RWPE2 (cell line): Measurements from ENCODE around the gene SLC24A1.
A peak's percentile ranks its signal among the peaks of the same experiment; 100 is the strongest.

Experiments
- ATAC-seq: fragments of 200-7000 bp; cut with Tn5 transposase; 3 replicates; pipeline ENCODE4 v1.9.1; 2021; ENCODE audit warnings: low read depth
- DNase-seq: peaks from one replicate; pipeline ENCODE4 v3.0.0-alpha.2; 2020; ENCODE audit warnings: low spot score
- H3K27ac ChIP-seq: fragments of 450-650 bp; 2 replicates; pipeline ENCODE4 v1.5.1; 2017; ENCODE audit warnings: mild to moderate bottlenecking; ENCODE audit not compliant: poor library complexity, severe bottlenecking
- H3K27me3 ChIP-seq: fragments of 250-450 bp; sonication (Bioruptor Pico); 2 replicates; pipeline ENCODE4 v1.5.1; 2021; ENCODE audit warnings: mild to moderate bottlenecking, moderate library complexity; ENCODE audit not compliant: insufficient read depth, poor library complexity, severe bottlenecking
- H3K36me3 ChIP-seq: fragments of 250-450 bp; sonication (Bioruptor Pico); 2 replicates; pipeline ENCODE4 v1.5.1; 2020; ENCODE audit warnings: low read depth, mild to moderate bottlenecking, moderate library complexity
- H3K4me1 ChIP-seq: fragments of 250-450 bp; sonication (Bioruptor Pico); 2 replicates; pipeline ENCODE4 v1.5.1; 2021; ENCODE audit warnings: mild to moderate bottlenecking, moderate library complexity; ENCODE audit not compliant: insufficient read depth, poor library complexity, severe bottlenecking
- H3K4me3 ChIP-seq: fragments of 250-450 bp; sonication (Bioruptor Pico); 2 replicates; pipeline ENCODE4 v1.5.1; 2021; ENCODE audit warnings: mild to moderate bottlenecking, moderate library complexity; ENCODE audit not compliant: severe bottlenecking
- H3K9me3 ChIP-seq: fragments of 250-450 bp; sonication (Bioruptor Pico); 2 replicates; pipeline ENCODE4 v1.5.1; 2021; ENCODE audit warnings: mild to moderate bottlenecking, moderate library complexity; ENCODE audit not compliant: severe bottlenecking
- CTCF ChIP-seq: fragments of 450-650 bp; IDR thresholded peaks from one replicate; pipeline ENCODE4 v1.5.1; 2017; ENCODE audit warnings: mild to moderate bottlenecking, moderate library complexity; ENCODE audit not compliant: poor library complexity, severe bottlenecking

SLC24A1 gene

GRCh38 chr15:65639509-65639908 is 17.8 kb downstream of the SLC24A1 start:
- Histone ChIP-seq H3K36me3 (no peaks in the 10 kb centered on the region), H3K9me3 (no peaks in the 10 kb centered on the region), H3K27ac (no peak overlapping the region), H3K4me1 (peaks cover 15% of the 10 kb centered on the region), H3K27me3 (no peaks in the 10 kb centered on the region), H3K4me3 (no peak overlapping the region)
- no peak for TF ChIP-seq CTCF
- DNase-seq (no peak), ATAC-seq (no peak)

GRCh38 chr15:65641768-65642475 is 20.2 kb downstream of the SLC24A1 start:
- DNase-seq (no peak), ATAC-seq (no peak)
- Histone ChIP-seq H3K4me3 (no peak overlapping the region), H3K27me3 (no peaks in the 10 kb centered on the region), H3K36me3 (no peaks in the 10 kb centered on the region), H3K9me3 (no peaks in the 10 kb centered on the region), H3K4me1 (peaks cover 15% of the 10 kb centered on the region), H3K27ac (peak overlapping the region; percentile 48)
- no peak for TF ChIP-seq CTCF

- DNase-seq (no peak), ATAC-seq (peak; percentile 69)
- Histone ChIP-seq H3K4me1 (peaks cover 15% of the 10 kb centered on the region), H3K27ac (peak overlapping the region; percentile 48), H3K9me3 (no peaks in the 10 kb centered on the region), H3K4me3 (no peak overlapping the region), H3K27me3 (no peaks in the 10 kb centered on the region), H3K36me3 (no peaks in the 10 kb centered on the region)
- TF ChIP-seq CTCF: peak; percentile 8
These were observed 20.9 kb downstream of the SLC24A1 start for GRCh38 chr15:65642594-65642993.

- H3K4me3 ChIP-seq: no peak overlapping the region
- no peaks in the 10 kb centered on the region for H3K9me3 ChIP-seq
- H3K4me1 ChIP-seq: peaks cover 15% of the 10 kb centered on the region
- DNase-seq (no peak), ATAC-seq (no peak)
- H3K27ac ChIP-seq: no peak overlapping the region
- TF ChIP-seq CTCF: no peak
- no peaks in the 10 kb centered on the region for H3K27me3 ChIP-seq
- no peaks in the 10 kb centered on the region for H3K36me3 ChIP-seq
These were observed 22.5 kb downstream of the SLC24A1 start for GRCh38 chr15:65644282-65644681.

GRCh38 chr15:65645392-65645791 is 23.7 kb downstream of the SLC24A1 start:
- no peak overlapping the region for H3K27ac ChIP-seq
- DNase-seq (no peak), ATAC-seq (no peak)
- H3K36me3 ChIP-seq: no peaks in the 10 kb centered on the region
- H3K27me3 ChIP-seq: no peaks in the 10 kb centered on the region
- H3K4me3 ChIP-seq: no peak overlapping the region
- H3K4me1 ChIP-seq: peaks cover 15% of the 10 kb centered on the region
- TF ChIP-seq CTCF: no peak
- H3K9me3 ChIP-seq: no peaks in the 10 kb centered on the region
